ENCODE measurements around the gene MFSD11.
A peak's percentile ranks its signal among the peaks of the same experiment; 100 is the strongest.
"Not testable (repeated sequence)": the region's sequence is repeated elsewhere in the genome, so short reads cannot be mapped to it uniquely, and the experiment has no call there.

Gene MFSD11

DNA sequence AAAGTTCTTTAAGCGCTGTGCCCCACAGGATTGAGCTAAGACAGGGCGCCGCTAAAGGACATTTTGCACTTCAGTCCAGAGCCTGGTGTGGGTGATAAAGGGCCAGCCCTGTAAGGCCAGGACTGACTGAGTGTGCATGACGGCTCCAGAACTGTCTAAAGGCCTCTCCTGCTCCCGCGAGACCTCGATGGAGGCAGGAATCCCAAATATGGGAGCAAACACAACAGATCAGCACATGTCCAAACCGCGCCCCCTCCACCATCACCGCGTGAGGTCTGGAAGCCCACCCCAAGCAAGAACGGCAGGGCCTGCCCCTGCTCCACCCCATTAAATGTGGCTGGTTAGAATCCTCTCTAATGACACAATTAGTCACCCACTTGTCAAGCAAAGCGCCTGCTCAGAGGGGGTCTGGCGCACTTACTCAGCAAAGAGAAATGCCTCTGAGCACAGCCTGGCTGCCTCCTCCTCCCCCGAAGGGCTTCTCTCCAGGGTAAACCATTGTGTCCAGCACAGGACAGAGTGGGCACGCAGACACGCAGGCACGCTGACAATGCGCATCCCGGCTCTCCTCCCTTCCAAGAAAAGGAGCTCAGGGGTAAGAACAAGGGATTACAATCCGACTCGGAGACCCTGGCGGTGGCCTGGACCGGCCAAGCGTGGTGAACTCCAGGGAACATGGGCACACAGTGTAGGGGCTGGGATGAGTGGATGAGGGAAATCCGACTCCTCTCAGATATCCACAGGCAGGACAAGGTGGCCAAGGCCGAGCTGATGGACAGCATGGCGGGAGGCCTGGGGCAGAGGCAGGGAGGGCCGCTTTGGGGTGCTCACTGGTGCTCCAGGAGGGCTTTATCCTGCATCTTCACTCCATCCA is 28.6 kb upstream of the MFSD11 start:
- no peak for DNase-seq (ENCODE audit: low read depth in 2 of 2)

DNA sequence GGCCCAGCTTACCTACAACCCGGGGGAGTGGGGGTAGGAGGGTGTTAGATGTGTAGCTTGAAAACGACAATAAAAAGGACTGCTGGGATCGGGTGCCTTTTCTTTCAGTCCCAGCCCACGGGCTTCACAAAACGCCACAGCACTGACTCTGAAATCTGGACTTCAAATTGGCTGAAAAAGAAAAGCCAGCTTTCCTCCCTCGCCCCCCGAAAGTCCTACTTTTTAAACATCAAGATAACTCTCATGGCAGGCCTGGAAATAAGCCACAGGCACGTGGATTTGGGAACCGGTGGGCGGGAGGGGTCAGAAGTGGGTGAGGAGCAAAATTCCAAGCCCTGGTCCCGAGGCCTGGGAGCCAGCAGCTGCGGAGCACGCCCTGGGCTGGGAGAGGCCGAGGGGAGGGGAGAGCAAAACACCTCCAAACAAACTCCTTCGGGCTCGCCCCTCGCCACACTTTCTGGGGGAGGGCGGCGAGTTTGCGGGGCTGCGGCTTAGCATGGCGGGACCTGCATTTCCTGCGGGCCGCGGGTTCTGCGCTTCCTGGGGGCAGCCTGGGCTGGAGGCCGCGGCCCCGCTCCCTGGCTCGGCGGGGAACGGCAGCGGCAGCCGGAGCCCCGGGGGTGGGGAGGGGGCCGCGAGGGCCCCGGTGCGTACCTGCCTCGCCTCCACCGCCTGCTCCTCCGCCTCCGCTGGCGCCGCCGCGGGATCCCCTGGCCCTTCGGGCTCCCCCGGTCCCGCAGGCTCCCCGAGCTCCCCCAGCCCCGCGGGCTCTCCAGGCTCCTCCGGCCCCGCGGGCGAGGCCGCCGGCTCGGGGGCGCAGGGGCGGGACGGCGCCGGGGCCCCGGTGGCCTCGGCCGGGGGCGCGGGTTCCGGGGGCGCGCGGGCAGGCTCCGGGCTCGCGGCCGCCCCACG is 27.7 kb upstream of the MFSD11 start:
- not testable (repeated sequence) for DNase-seq (ENCODE audit: low read depth in 2 of 2)

DNA sequence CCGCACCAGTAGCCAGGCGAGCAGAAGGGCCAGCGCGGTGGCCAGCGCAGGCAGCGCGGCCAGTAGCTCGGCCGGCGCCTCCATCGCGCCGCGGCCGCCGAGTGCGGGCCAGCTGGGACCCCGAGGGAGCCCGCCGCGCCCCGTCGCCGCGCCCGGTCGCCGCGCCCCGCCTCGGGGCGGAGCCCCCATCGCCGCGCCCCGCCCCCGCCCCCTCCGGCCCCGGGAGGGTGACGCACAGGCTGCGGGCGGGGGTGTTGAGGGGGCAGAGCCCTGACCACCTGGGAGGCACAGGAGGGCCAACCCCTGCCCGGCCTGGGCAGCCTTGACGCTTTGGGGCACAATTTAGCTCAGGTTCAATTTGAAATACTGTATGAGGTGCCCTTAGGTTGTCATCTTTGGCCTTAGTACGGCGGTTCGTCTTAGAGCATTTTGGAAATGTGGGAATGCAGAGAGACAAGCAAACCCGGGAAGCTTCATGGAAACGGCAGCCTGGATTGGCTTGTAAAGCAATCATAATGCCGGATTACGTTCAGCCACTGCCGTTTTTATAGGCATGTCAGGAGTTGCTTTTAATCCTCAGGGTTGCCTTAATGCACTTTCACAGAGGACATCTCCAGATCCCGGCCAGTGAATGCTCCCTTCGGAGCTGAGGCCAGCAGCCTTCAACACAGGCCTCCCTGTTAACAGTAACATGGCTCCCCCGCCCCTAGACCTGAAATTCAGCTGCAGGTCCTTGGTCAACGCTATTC is 26.9 kb upstream of the MFSD11 start, which contains the start of gene MXRA7:
TSS of gene MXRA7 (minus strand) at position 103 of the 749 bp plus-strand sequence. CDS start at position 84, 19 bp downstream.
- peak; percentile 26 to 31 for DNase-seq (ENCODE audit: low read depth in 2 of 2)

- not testable (repeated sequence) for DNase-seq (ENCODE audit: low read depth in 2 of 2)
These were observed 25.6 kb upstream of the MFSD11 start for GRCh38 chr17:76712321-76712720.

- no peak for DNase-seq (ENCODE audit: low read depth in 2 of 2)
These were observed 24.2 kb upstream of the MFSD11 start for GRCh38 chr17:76713765-76714164.

DNA sequence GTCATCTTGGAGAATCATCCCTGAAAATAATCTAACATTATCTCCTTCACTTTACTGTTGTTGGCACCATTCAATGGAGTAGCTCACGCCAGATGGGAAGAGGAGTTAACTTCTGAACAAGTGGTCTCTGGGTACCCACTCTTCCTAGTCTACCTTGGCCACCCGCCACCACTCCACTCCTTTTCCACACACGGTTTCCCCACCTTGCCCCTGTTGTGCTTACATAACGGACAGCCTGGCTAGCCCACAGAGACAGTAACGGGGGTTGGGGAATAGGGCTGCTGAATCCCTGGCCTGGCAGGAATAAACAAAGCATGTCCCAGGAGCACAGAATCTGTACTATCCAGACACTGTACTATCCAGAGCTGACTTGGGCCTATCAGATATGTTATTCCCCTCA is 23.6 kb upstream of the MFSD11 start:
- no peak for DNase-seq (ENCODE audit: low read depth in 2 of 2)

DNA sequence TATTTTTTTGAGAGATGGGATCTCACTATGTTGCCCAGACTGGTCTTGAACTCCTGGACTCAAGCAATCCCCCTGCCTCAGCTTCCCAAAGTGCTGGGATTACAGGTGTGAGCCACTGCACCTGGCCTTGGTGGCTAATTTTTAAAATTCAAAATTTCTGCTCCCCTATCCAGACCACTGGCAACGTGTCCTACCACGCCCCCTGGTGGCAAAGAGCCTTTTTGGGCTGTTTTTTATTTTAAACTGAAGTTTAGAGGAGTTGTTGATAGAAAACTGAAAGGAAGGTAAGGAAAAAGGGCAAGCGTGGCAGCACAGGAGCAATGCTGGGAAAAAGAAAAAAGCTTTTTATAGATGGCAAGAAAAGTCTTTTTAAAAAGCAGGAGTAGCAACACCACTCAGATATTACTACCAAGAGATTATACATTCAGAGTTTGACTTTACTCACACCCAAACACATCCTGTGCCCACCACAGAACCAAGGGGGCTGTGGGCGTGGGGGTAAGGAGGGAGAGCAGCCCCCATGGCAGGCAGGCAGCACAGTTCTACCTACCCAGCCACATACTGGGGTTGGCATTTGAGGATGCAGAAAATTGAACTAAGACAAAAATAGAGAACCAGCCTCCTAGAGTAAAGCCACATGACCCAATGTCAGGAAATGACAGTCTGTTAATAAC is 23.0 kb upstream of the MFSD11 start:
- peak; percentile 44 to 66 for DNase-seq (ENCODE audit: low read depth in 2 of 2)

GRCh38 chr17:76715496-76715830 is 22.5 kb upstream of the MFSD11 start:
- no peak for DNase-seq (ENCODE audit: low read depth in 2 of 2)

DNA sequence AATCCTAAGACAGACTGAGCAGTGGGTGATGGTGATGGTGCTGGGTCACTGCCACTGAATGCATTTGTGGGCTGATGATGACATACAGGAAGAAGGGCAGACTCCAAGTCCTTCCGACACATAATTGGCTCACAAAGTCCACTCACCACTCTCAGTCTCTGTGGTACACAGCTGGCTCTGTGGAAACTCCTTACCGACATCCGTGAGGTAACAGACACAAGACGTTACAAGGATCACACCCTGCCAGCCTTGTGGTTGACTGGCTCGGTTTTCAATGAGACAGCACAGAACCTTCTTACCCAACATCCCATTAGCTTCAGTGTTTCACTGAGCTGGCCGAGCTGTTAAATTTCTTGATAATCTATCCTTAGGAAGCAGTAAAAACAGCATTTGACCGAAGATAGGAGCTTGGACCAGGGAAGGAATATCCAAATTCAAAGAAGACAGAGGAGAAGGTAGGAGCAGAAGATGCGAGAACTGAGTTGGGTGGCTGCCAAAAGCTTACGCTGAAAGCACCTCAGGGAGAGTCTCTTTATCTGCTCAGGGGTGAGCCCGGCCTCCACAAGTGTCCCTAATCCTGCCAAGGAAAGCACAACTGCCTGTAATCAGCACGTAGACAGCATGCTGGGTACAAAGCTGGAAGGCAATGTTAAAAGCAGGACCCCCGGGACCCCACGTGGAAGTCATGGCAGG is 21.6 kb upstream of the MFSD11 start:
- DNase-seq (ENCODE audit: low read depth in 2 of 2), result peak; percentile 57 to 64

DNA sequence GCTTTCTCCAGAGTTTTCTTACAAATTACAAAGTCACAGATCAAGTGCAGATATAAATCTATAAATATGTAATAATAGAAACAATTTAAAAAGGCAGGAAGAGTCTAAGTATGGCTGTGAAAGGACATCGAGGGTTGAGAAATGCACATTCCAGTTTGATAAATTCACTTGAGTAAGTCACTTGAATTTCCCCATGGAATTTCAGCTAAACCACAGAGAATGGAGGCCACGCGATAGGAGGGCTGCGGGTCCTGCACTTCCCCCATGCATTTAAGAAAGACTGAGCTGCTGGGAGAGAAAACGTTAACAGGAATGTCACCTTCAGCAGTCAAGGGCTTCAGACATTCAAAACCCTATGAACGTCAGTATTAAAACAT is 21.1 kb upstream of the MFSD11 start:
- no peak for DNase-seq (ENCODE audit: low read depth in 2 of 2)

- no peak for DNase-seq (ENCODE audit: low read depth in 2 of 2)
These were observed 19.4 kb upstream of the MFSD11 start for GRCh38 chr17:76718516-76718915.

GRCh38 chr17:76720211-76720610 is 17.7 kb upstream of the MFSD11 start:
- no peak for DNase-seq (ENCODE audit: low read depth in 2 of 2)

- DNase-seq (ENCODE audit: low read depth in 2 of 2), result no peak
These were observed 17.0 kb upstream of the MFSD11 start for GRCh38 chr17:76720941-76721340.

DNA sequence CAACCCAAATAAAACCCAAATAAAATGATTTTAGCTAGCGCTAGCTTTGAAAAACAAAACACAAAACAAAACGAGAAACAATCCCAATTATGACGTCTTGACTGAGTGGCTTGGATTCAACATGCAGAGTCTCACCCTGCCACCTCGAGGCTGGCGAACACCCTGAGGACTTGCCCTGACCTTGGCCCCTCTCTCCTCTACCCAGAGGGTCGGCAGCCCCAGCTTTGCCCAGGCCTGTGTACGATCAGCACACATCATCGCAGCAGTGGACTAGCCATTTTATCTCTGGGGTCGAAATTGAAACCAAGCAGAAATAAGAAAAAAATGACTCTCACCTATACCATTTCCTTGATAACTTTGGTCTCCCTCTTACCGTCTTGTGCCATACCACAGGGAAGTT is 16.5 kb upstream of the MFSD11 start:
- DNase-seq (ENCODE audit: low read depth in 2 of 2), result no peak

GRCh38 chr17:76722279-76722678 is 15.6 kb upstream of the MFSD11 start:
- DNase-seq (ENCODE audit: low read depth in 2 of 2), result no peak

DNA sequence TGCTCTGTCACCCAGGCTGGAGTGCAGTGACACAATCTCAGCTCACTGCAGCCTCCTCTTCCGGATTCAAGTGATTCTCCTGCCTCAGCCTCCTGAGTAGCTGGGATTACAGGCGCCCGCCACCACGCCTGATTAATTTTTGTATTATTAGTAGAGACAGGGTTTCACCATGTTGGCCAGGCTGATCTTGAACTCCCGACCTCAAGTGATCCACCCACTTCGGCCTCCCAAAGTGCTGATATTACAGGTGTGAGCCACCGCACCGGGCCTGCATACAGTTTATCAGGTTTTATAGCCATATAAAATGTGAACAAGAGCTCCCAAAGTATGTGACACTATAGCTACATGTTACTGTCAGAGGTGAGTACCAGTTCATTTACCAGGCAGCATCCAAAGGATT is 14.9 kb upstream of the MFSD11 start:
- DNase-seq (ENCODE audit: low read depth in 2 of 2), result not testable (repeated sequence)

- DNase-seq (ENCODE audit: low read depth in 2 of 2), result no peak
These were observed 14.1 kb upstream of the MFSD11 start for GRCh38 chr17:76723812-76724211.

DNA sequence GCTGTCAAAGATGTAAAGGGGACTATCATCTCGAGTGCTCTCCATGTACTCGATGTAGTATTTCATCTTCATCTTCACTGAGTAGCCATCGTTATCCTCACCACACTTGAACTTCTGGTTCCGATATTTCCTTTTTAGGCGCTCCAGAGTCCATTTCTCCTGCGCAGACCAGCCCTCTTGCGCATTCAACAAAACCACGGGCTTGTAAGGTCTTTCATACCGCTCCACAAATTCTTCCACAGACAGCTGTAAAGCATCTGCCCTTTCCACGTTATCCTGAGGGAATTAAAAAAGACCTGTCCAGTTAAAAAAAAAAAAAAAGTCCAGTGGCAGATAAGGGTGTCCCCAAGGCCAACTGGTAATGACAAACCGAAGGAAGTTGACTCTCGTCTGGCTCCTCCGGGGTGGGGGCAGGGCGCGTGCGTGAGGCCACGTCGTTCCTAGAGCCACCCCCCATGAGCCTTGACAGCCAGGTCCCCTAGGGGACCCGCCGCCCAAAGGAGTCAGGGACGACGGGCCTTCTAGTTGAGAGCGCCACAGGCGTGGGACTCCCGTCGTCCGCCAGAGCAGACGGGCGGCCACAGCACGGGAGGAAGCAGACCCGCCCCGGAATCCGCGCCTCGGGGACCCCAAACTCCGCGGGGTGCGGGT is 12.2 kb upstream of the MFSD11 start:
- DNase-seq (ENCODE audit: low read depth in 2 of 2), result peak in 1 of 2 donors; percentile 55

DNA sequence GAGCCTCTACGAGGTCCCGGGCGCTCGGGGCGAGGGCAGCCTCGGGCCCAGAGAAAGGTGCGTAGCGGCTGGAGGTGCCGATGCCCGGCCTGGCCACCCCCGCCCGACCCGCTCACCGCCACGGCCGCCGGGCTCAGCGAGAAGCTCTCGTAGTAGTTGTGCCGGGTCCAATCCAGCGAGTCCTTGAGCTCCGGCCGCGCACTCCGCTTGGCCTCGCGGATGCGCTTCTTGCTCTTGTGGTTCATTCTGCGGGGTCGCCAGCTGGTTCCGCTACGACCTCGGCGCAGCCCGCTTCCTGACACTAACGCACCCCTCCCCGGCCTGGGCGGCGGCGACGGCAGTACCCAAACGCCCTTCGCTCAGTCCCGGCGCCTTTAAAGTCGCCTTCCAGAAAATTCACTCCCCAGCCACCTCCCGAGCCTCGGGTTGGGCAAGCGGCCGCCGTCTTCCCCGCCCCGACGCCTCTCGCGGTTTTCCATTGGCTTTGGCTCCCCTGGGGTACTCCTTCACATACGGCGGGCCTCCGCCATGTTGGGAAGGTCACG is 11.6 kb upstream of the MFSD11 start, which contains the start of gene JMJD6:
TSS of gene JMJD6 (minus strand) at position 376 of the 545 bp plus-strand sequence. CDS start at position 245, 131 bp downstream.
- DNase-seq (ENCODE audit: low read depth in 2 of 2), result peak; percentile 85 to 90
